Measurements from ENCODE around the gene MAGEL2. TPM values are rescaled to one million over a fixed set of nuclear protein-coding genes. Genes with fewer than 3 reads are reported as not detected.

MAGEL2 gene
- polyA plus RNA-seq (2013, experiment 1 of 2), result 0.94 TPM
- polyA plus RNA-seq (2013, experiment 2 of 2), result 0.90 TPM

DNA sequence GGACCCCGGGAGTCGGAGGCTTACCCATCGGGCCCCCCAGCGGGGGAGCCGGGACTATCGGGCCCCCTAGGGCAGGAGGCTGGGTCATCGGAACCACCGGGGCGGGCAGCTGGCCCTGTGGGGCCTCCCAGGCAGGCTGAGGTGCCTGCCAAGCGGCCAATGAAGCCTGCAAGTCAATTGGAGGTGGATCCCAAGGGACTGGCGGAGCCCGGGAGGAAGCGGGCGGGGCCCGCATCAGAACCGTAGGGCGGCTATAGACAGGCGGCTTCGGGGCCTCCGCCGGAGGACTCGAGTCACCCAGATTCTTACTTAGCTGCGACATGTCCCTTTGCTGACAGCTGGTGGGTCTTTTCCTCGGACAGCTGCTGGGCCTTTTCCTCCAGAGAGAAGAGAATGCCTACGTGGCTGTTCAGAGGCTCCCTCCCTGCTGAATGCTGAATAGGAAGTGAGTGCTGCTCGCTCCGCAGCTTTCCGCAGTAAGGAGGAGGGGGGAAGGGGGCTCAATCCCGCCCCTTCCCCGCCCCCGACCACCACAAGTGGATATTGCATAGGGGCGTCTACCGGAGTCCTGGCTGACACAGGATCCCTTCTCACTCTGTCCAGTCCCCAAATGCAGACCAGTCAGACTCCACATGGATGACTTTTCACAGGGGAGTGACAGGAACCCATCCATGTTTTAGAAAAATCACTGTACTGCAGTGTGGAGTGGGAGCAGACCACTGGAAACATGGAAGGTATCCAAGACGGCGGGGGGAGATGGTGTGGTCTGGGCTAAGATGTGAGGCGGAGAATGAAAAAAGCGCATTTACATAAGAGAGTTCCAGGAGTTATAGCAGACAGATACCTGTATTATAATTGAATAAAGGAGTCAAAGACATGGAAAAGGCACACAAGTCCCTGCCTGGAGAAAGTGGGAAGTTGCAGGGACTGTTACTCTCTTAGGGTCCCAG, at the start of gene MAGEL2:
Gene MAGEL2, minus strand, starts transcription at position 447 of the 950 bp plus-strand sequence. Its CDS starts 125 bp downstream, at position 322.
- no peak within 1 kb of the TSS for H3K18ac ChIP-seq (ENCODE audit: low read depth in 1 of 2, low read length in 2 of 2)
- no peaks in the 10 kb centered on the region for H3K4me1 ChIP-seq (ENCODE audit: control insufficient read depth, insufficient read depth, low read depth, low read length)
- no peak within 1 kb of the TSS for H2BK120ac ChIP-seq (ENCODE audit: low read depth, low read length)
- H3K4me3 ChIP-seq (ENCODE audit: insufficient read depth in 1 of 2, low read depth in 1 of 2, low read length in 2 of 2), result peak within 1 kb of the TSS in 1 of 2 experiments; percentile 55
- peak within 1 kb of the TSS; percentile 54 for H3K9ac ChIP-seq (ENCODE audit: low read length)
- H3K23ac ChIP-seq (ENCODE audit: low read length in 2 of 2), result no peak within 1 kb of the TSS
- no peaks in the 10 kb centered on the region for H3K9me3 ChIP-seq (ENCODE audit: control insufficient read depth, low read length)
- DNase-seq, result peak; percentile 5
- no peak within 1 kb of the TSS for H3K27ac ChIP-seq (ENCODE audit: low read length, poor library complexity, severe bottlenecking)
- H3K4ac ChIP-seq (ENCODE audit: low read depth in 1 of 2, low read length in 2 of 2), result no peak within 1 kb of the TSS
- peaks cover 14 to 34% of the 10 kb centered on the region in 2 experiments for H3K27me3 ChIP-seq (ENCODE audit: control insufficient read depth in 1 of 2, insufficient read depth in 1 of 2, low read length in 2 of 2)
- peak within 1 kb of the TSS; percentile 9 for H4K91ac ChIP-seq (ENCODE audit: low read length)
- no peaks in the 10 kb centered on the region for H3K79me1 ChIP-seq (replicated peaks; ENCODE audit: low read length, poor library complexity, severe bottlenecking)
- no peak within 1 kb of the TSS for H3K14ac ChIP-seq (ENCODE audit: low read length in 2 of 2)
- no peak within 1 kb of the TSS for H4K8ac ChIP-seq (ENCODE audit: low read length)
- H2BK12ac ChIP-seq (ENCODE audit: low read length in 2 of 2), result no peak within 1 kb of the TSS
- H2AK5ac ChIP-seq (ENCODE audit: low read length, severe bottlenecking), result no peak within 1 kb of the TSS
- no peak within 1 kb of the TSS for H3K4me2 ChIP-seq (ENCODE audit: low read length, poor library complexity, severe bottlenecking)
- no peak within 1 kb of the TSS for H2BK5ac ChIP-seq (ENCODE audit: low read depth, low read length, poor library complexity, severe bottlenecking)
- H2AFZ ChIP-seq (ENCODE audit: low read depth, low read length), result no peak within 1 kb of the TSS
- no peaks in the 10 kb centered on the region for H3K36me3 ChIP-seq (ENCODE audit: control insufficient read depth in 1 of 2, insufficient read depth in 2 of 2, low read depth in 1 of 2, low read length in 2 of 2)
- H2BK15ac ChIP-seq (ENCODE audit: low read depth, poor library complexity, severe bottlenecking), result no peak within 1 kb of the TSS
- WGBS, result 58% methylated on average over 37 of the region's 37 CpGs

GRCh38 chr15:23695282-23695681, 47.6 kb upstream of the MAGEL2 start:
- Histone ChIP-seq H3K79me1 (replicated peaks; ENCODE audit: low read length, poor library complexity, severe bottlenecking) (no peaks in the 10 kb centered on the region), H3K18ac (ENCODE audit: low read depth in 1 of 2, low read length in 2 of 2) (no peak overlapping the region), H2BK5ac (ENCODE audit: low read depth, low read length, poor library complexity, severe bottlenecking) (no peak overlapping the region), H3K4me3 (ENCODE audit: insufficient read depth in 1 of 2, low read depth in 1 of 2, low read length in 2 of 2) (no peak overlapping the region), H3K27me3 (ENCODE audit: control insufficient read depth in 1 of 2, insufficient read depth in 1 of 2, low read length in 2 of 2) (no peaks in the 10 kb centered on the region), H3K36me3 (ENCODE audit: control insufficient read depth in 1 of 2, insufficient read depth in 2 of 2, low read depth in 1 of 2, low read length in 2 of 2) (no peaks in the 10 kb centered on the region), H3K4me1 (ENCODE audit: control insufficient read depth, insufficient read depth, low read depth, low read length) (no peaks in the 10 kb centered on the region), H4K91ac (ENCODE audit: low read length) (no peak overlapping the region), H3K27ac (ENCODE audit: low read length, poor library complexity, severe bottlenecking) (no peak overlapping the region), H4K8ac (ENCODE audit: low read length) (no peak overlapping the region), H3K9ac (ENCODE audit: low read length) (no peak overlapping the region), H3K4ac (ENCODE audit: low read depth in 1 of 2, low read length in 2 of 2) (no peak overlapping the region), H2BK15ac (ENCODE audit: low read depth, poor library complexity, severe bottlenecking) (no peak overlapping the region), H2BK120ac (ENCODE audit: low read depth, low read length) (no peak overlapping the region), H3K23ac (ENCODE audit: low read length in 2 of 2) (no peak overlapping the region), H2AK5ac (ENCODE audit: low read length, severe bottlenecking) (no peak overlapping the region), H3K9me3 (ENCODE audit: control insufficient read depth, low read length) (no peaks in the 10 kb centered on the region), H2BK12ac (ENCODE audit: low read length in 2 of 2) (no peak overlapping the region), H3K4me2 (ENCODE audit: low read length, poor library complexity, severe bottlenecking) (no peak overlapping the region), H3K14ac (ENCODE audit: low read length in 2 of 2) (no peak overlapping the region), H2AFZ (ENCODE audit: low read depth, low read length) (no peak overlapping the region)
- no peak for DNase-seq
- WGBS, result 33% methylated on average over 1 of the region's 2 CpGs

DNA sequence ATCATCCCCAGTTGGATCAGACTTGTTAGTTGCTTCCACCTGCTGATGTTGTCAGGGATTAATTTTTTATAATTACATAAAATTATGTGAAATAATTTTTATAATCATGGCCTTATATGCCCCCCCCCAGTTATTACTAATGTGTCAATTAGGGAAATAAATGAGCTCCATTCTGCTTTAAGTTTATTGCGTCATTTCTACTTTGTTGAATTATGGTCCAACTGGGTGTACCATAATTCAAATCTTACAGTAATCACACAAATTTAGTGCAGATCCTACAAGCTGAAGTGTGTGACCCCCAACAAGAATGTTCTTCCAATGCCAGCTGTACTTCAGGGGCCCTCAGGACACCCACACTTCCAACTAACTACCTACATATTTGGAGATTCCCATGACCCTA, 46.9 kb upstream of the MAGEL2 start:
- H3K4me2 ChIP-seq (ENCODE audit: low read length, poor library complexity, severe bottlenecking), result no peak overlapping the region
- no peak overlapping the region for H2BK15ac ChIP-seq (ENCODE audit: low read depth, poor library complexity, severe bottlenecking)
- no peak overlapping the region for H2AFZ ChIP-seq (ENCODE audit: low read depth, low read length)
- no peaks in the 10 kb centered on the region for H3K27me3 ChIP-seq (ENCODE audit: control insufficient read depth in 1 of 2, insufficient read depth in 1 of 2, low read length in 2 of 2)
- no peak overlapping the region for H2BK5ac ChIP-seq (ENCODE audit: low read depth, low read length, poor library complexity, severe bottlenecking)
- H2AK5ac ChIP-seq (ENCODE audit: low read length, severe bottlenecking), result no peak overlapping the region
- WGBS, result 100% methylated on average over 1 of the region's 1 CpG
- no peak overlapping the region for H3K27ac ChIP-seq (ENCODE audit: low read length, poor library complexity, severe bottlenecking)
- H3K4me1 ChIP-seq (ENCODE audit: control insufficient read depth, insufficient read depth, low read depth, low read length), result no peaks in the 10 kb centered on the region
- H3K4ac ChIP-seq (ENCODE audit: low read depth in 1 of 2, low read length in 2 of 2), result no peak overlapping the region
- H4K8ac ChIP-seq (ENCODE audit: low read length), result no peak overlapping the region
- no peaks in the 10 kb centered on the region for H3K36me3 ChIP-seq (ENCODE audit: control insufficient read depth in 1 of 2, insufficient read depth in 2 of 2, low read depth in 1 of 2, low read length in 2 of 2)
- H4K91ac ChIP-seq (ENCODE audit: low read length), result no peak overlapping the region
- H3K9ac ChIP-seq (ENCODE audit: low read length), result no peak overlapping the region
- no peak overlapping the region for H3K4me3 ChIP-seq (ENCODE audit: insufficient read depth in 1 of 2, low read depth in 1 of 2, low read length in 2 of 2)
- H3K9me3 ChIP-seq (ENCODE audit: control insufficient read depth, low read length), result no peaks in the 10 kb centered on the region
- H3K14ac ChIP-seq (ENCODE audit: low read length in 2 of 2), result no peak overlapping the region
- H3K79me1 ChIP-seq (replicated peaks; ENCODE audit: low read length, poor library complexity, severe bottlenecking), result no peaks in the 10 kb centered on the region
- H3K23ac ChIP-seq (ENCODE audit: low read length in 2 of 2), result no peak overlapping the region
- no peak overlapping the region for H3K18ac ChIP-seq (ENCODE audit: low read depth in 1 of 2, low read length in 2 of 2)
- H2BK120ac ChIP-seq (ENCODE audit: low read depth, low read length), result no peak overlapping the region
- DNase-seq, result no peak
- H2BK12ac ChIP-seq (ENCODE audit: low read length in 2 of 2), result no peak overlapping the region

- Histone ChIP-seq H2AFZ (ENCODE audit: low read depth, low read length) (peak overlapping the region; percentile 56), H3K27ac (ENCODE audit: low read length, poor library complexity, severe bottlenecking) (no peak overlapping the region), H3K79me1 (replicated peaks; ENCODE audit: low read length, poor library complexity, severe bottlenecking) (no peaks in the 10 kb centered on the region), H2BK5ac (ENCODE audit: low read depth, low read length, poor library complexity, severe bottlenecking) (no peak overlapping the region), H4K91ac (ENCODE audit: low read length) (no peak overlapping the region), H2AK5ac (ENCODE audit: low read length, severe bottlenecking) (no peak overlapping the region), H3K4me1 (ENCODE audit: control insufficient read depth, insufficient read depth, low read depth, low read length) (no peaks in the 10 kb centered on the region), H3K9ac (ENCODE audit: low read length) (peak overlapping the region; percentile 32), H3K4me3 (ENCODE audit: insufficient read depth in 1 of 2, low read depth in 1 of 2, low read length in 2 of 2) (no peak overlapping the region), H3K36me3 (ENCODE audit: control insufficient read depth in 1 of 2, insufficient read depth in 2 of 2, low read depth in 1 of 2, low read length in 2 of 2) (no peaks in the 10 kb centered on the region), H3K4me2 (ENCODE audit: low read length, poor library complexity, severe bottlenecking) (no peak overlapping the region), H2BK120ac (ENCODE audit: low read depth, low read length) (no peak overlapping the region), H3K18ac (ENCODE audit: low read depth in 1 of 2, low read length in 2 of 2) (no peak overlapping the region), H3K9me3 (ENCODE audit: control insufficient read depth, low read length) (no peaks in the 10 kb centered on the region), H2BK12ac (ENCODE audit: low read length in 2 of 2) (no peak overlapping the region), H3K14ac (ENCODE audit: low read length in 2 of 2) (no peak overlapping the region), H3K23ac (ENCODE audit: low read length in 2 of 2) (no peak overlapping the region), H3K4ac (ENCODE audit: low read depth in 1 of 2, low read length in 2 of 2) (no peak overlapping the region), H2BK15ac (ENCODE audit: low read depth, poor library complexity, severe bottlenecking) (no peak overlapping the region), H3K27me3 (ENCODE audit: control insufficient read depth in 1 of 2, insufficient read depth in 1 of 2, low read length in 2 of 2) (no peaks in the 10 kb centered on the region), H4K8ac (ENCODE audit: low read length) (no peak overlapping the region)
- peak; percentile 61 for DNase-seq
- WGBS, result 57% methylated on average over 5 of the region's 5 CpGs
These were observed 42.8 kb upstream of the MAGEL2 start for GRCh38 chr15:23690450-23690852.
